AG09309 (cell line): ENCODE data around the gene TEX44.

Experiments
- DNase-seq: peaks from one replicate; pipeline ENCODE4 v3.0.0-alpha.2; 2010; ENCODE audit warnings: low read depth
- H3K4me3 ChIP-seq: 2 replicates; pipeline ENCODE4 v1.5.1; 2011; ENCODE audit warnings: mild to moderate bottlenecking, low read depth, low read length, moderate library complexity; ENCODE audit not compliant: control insufficient read depth
- CTCF ChIP-seq: IDR thresholded peaks from 2 replicates; pipeline ENCODE4 v1.5.1; 2011; ENCODE audit warnings: mild to moderate bottlenecking, low read depth, low read length, inconsistent platforms; ENCODE audit not compliant: insufficient read depth, control insufficient read depth; ENCODE audit errors: missing control alignments

The TEX44 gene

GRCh38 chr2:231621051-231621879, 28.6 kb downstream of the TEX44 start:
- H3K4me3 ChIP-seq: no peak overlapping the region
- no peak for DNase-seq
- TF ChIP-seq CTCF: no peak

- no peak for DNase-seq
- no peak overlapping the region for H3K4me3 ChIP-seq
- no peak for TF ChIP-seq CTCF
Measured at GRCh38 chr2:231622963-231623362, 30.3 kb downstream of the TEX44 start.

- DNase-seq: no peak
- TF ChIP-seq CTCF: no peak
- no peak overlapping the region for H3K4me3 ChIP-seq
Measured at GRCh38 chr2:231626449-231626848, 33.8 kb downstream of the TEX44 start.

- H3K4me3 ChIP-seq: no peak overlapping the region; the same call in 1 of the 2 replicates
- no peak for TF ChIP-seq CTCF
- DNase-seq: peak; percentile 77
Measured at GRCh38 chr2:231627384-231628120, 34.9 kb downstream of the TEX44 start.

GRCh38 chr2:231632559-231633142, 40.0 kb downstream of the TEX44 start:
- no peak for TF ChIP-seq CTCF
- H3K4me3 ChIP-seq: no peak overlapping the region
- DNase-seq: peak; percentile 76

- no peak overlapping the region for H3K4me3 ChIP-seq
- no peak for TF ChIP-seq CTCF
- DNase-seq: no peak
Measured at GRCh38 chr2:231633241-231633976, 40.7 kb downstream of the TEX44 start.
